K562 (cell line): ENCODE results near the gene FBXL22. TPM values are rescaled to one million over a fixed set of nuclear protein-coding genes. Genes with fewer than 3 reads are reported as not detected.

Experiments
- ATAC-seq: fragments of 200-7000 bp; cut with Tn5 transposase; 3 replicates; pipeline ENCODE4 v1.9.1; 2020; ENCODE audit warnings: moderate library complexity
- BruUV-seq: library from RNA; stranded (reverse); fragments of 400-500 nt; replicated peaks from 2 replicates; lab custom pipeline; 2021; lab: Mats Ljungman, UMichigan
- CTCF ChIA-PET: fragments of 300-600 bp; formaldehyde crosslinking; extraction: SDS; loops from one replicate; lab custom pipeline; 2021; ENCODE audit warnings: low intra/inter-chr PET ratio; lab: Yijun Ruan, JAX
- POLR2A ChIA-PET: fragments of 300-600, 350-650 bp; sonication (Branson Sonifier 250); formaldehyde crosslinking; extraction: SDS; loops from one replicate; lab custom pipeline; 2021; ENCODE audit warnings: antibody characterized with exemption, inconsistent platforms; lab: Yijun Ruan, JAX
- DNase-seq, 4 experiments: peaks; one replicate each; pipeline versions ENCODE4 v3.0.0 to v3.0.0-alpha.2; 2011 to 2018; ENCODE audit warnings: low spot score in 3 of 4, mixed read lengths in 3 of 4; ENCODE audit errors: extremely low read depth in 1 of 4
- FAIRE-seq: peaks from 2 replicates; lab custom pipeline; 2011; peaks lifted over from hg19 to GRCh38; lab: Jason Lieb, UNC
- H2AFZ ChIP-seq: 2 replicates; pipeline ENCODE4 v1.6.0; 2011; ENCODE audit warnings: low read depth, low read length, control low read depth, inconsistent platforms
- H3K27ac ChIP-seq: fragments of 200-600 bp; 3 replicates; pipeline ENCODE4 v1.8.0; 2011; ENCODE audit warnings: low read depth, mild to moderate bottlenecking, control low read depth, inconsistent platforms, low read length, moderate library complexity, mixed read lengths; ENCODE audit errors: extremely low read depth
- H3K27me3 ChIP-seq, 2 experiments: fragments of 300-600 bp in 1 of 2; 2 replicates in 1 of 2; 3 replicates in 1 of 2; pipeline versions ENCODE4 v1.6.0 to v1.8.0; 2011; ENCODE audit warnings: inconsistent platforms in 2 of 2, low read length in 2 of 2, mild to moderate bottlenecking in 1 of 2, mixed read lengths in 1 of 2, moderate library complexity in 1 of 2; ENCODE audit not compliant: control insufficient read depth in 2 of 2, insufficient read depth in 2 of 2
- H3K36me3 ChIP-seq: fragments of 300-600 bp; 3 replicates; pipeline ENCODE4 v1.8.0; 2011; ENCODE audit warnings: mild to moderate bottlenecking, low read length, inconsistent platforms; ENCODE audit not compliant: control insufficient read depth, insufficient read depth
- H3K4me1 ChIP-seq, 2 experiments: fragments of 200-600 bp in 1 of 2; replicated peaks in 1 of 2; 2 replicates in 1 of 2; 3 replicates in 1 of 2; pipeline versions ENCODE4 v1.5.1 to v1.8.0; 2011; ENCODE audit warnings: inconsistent platforms in 2 of 2, low read length in 2 of 2, mild to moderate bottlenecking in 1 of 2, mixed read lengths in 1 of 2, moderate library complexity in 1 of 2; ENCODE audit not compliant: control insufficient read depth in 2 of 2, insufficient read depth in 2 of 2
- H3K4me2 ChIP-seq: 2 replicates; pipeline ENCODE4 v1.6.1; 2011; ENCODE audit warnings: low read length, control low read depth, inconsistent platforms, mixed read lengths; ENCODE audit not compliant: insufficient read depth
- H3K4me3 ChIP-seq: fragments of 200-600 bp; sonication (generic), shearing (Covaris generic); 2 replicates; pipeline ENCODE4 v1.5.1; 2016; ENCODE audit warnings: control low read depth, inconsistent platforms
- H3K79me2 ChIP-seq: fragments of 200-600 bp; 3 replicates; pipeline ENCODE4 v1.8.0; 2011; ENCODE audit warnings: low read length, inconsistent platforms; ENCODE audit not compliant: control insufficient read depth, insufficient read depth
- H3K9ac ChIP-seq, 2 experiments: 2 replicates each; pipeline versions ENCODE4 v1.6.0 to v1.6.1; 2011; ENCODE audit warnings: low read depth in 2 of 2, low read length in 2 of 2, control low read depth in 1 of 2, inconsistent platforms in 1 of 2, mild to moderate bottlenecking in 1 of 2, mixed read lengths in 1 of 2; ENCODE audit not compliant: insufficient read depth in 1 of 2
- H3K9me1 ChIP-seq: one replicate; pipeline ENCODE4 v1.6.0; 2011; ENCODE audit warnings: inconsistent platforms, mild to moderate bottlenecking, low read length, moderate library complexity; ENCODE audit not compliant: control insufficient read depth, insufficient read depth
- H3K9me3 ChIP-seq: replicated peaks from 2 replicates; pipeline ENCODE4 v1.5.1; 2011; ENCODE audit warnings: low read depth, low read length, inconsistent platforms; ENCODE audit not compliant: control insufficient read depth, insufficient read depth
- H4K20me1 ChIP-seq: replicated peaks from 2 replicates; pipeline ENCODE4 v1.6.1; 2011; ENCODE audit warnings: low read length, inconsistent platforms, mixed read lengths; ENCODE audit not compliant: control insufficient read depth, insufficient read depth
- CBFB ChIP-seq: sonication (generic); formaldehyde crosslinking; IDR thresholded peaks from 2 replicates; pipeline ENCODE4 v1.4.0; 2020; ENCODE audit warnings: mild to moderate bottlenecking, missing genetic modification reagents
- CGGBP1 ChIP-seq: fragments of 250-450 bp; sonication (Bioruptor Pico); IDR thresholded peaks from 2 replicates; pipeline ENCODE4 v1.9.0; 2021; ENCODE audit warnings: mild to moderate bottlenecking
- CREB5 ChIP-seq: fragments of 250-450 bp; sonication (Bioruptor Pico); IDR thresholded peaks from 2 replicates; pipeline ENCODE4 v1.5.0; 2020; ENCODE audit warnings: mild to moderate bottlenecking
- CXXC5 ChIP-seq: fragments of 250-450 bp; sonication (Bioruptor Pico); IDR thresholded peaks from 2 replicates; pipeline ENCODE4 v1.8.0; 2022; ENCODE audit warnings: inconsistent platforms, mild to moderate bottlenecking, moderate library complexity
- FUS ChIP-seq: fragments of 200-400 bp; formaldehyde crosslinking; optimal IDR thresholded peaks from 2 replicates; pipeline ENCODE3; 2017; ENCODE audit warnings: low read depth, low read length
- GATAD2A ChIP-seq: fragments of 450-650 bp; IDR thresholded peaks from 2 replicates; pipeline ENCODE4 v1.6.1; 2017
- HLTF ChIP-seq: fragments of 450-650 bp; IDR thresholded peaks from 2 replicates; pipeline ENCODE4 v1.6.1; 2016
- HNRNPH1 ChIP-seq: fragments of 200-400 bp; formaldehyde crosslinking; optimal IDR thresholded peaks from 2 replicates; pipeline ENCODE3; 2017; ENCODE audit warnings: low read depth, mild to moderate bottlenecking, low read length, moderate library complexity
- LEF1 ChIP-seq: fragments of 450-650 bp; IDR thresholded peaks from 2 replicates; pipeline ENCODE4 v1.6.1; 2016; ENCODE audit warnings: mild to moderate bottlenecking
- MTF1 ChIP-seq: fragments of 250-450 bp; sonication (Bioruptor Pico); IDR thresholded peaks from 2 replicates; pipeline ENCODE4 v1.9.0; 2021; ENCODE audit warnings: moderate library complexity, mild to moderate bottlenecking, inconsistent platforms, borderline replicate concordance
- SRSF1 ChIP-seq: fragments of 200-400 bp; formaldehyde crosslinking; IDR thresholded peaks from 2 replicates; pipeline ENCODE4 v1.6.1; 2017; ENCODE audit warnings: mild to moderate bottlenecking, low read depth, low read length, moderate library complexity
- ZBTB5 ChIP-seq: fragments of 450-650 bp; IDR thresholded peaks from 2 replicates; pipeline ENCODE4 v1.6.1; 2017; ENCODE audit warnings: antibody characterized with exemption
- ZNF174 ChIP-seq: fragments of 250-450 bp; sonication (Bioruptor Pico); IDR thresholded peaks from 2 replicates; pipeline ENCODE4 v1.4.0; 2020; ENCODE audit warnings: mild to moderate bottlenecking
- ZNF175 ChIP-seq: fragments of 200-800 bp; sonication (Bioruptor generic); IDR thresholded peaks from 2 replicates; pipeline ENCODE4 v1.6.1; 2016; ENCODE audit warnings: low read depth, mild to moderate bottlenecking, missing genetic modification characterization, missing compliant biosample characterization
- ZNF449 ChIP-seq: fragments of 250-450 bp; sonication (Bioruptor Pico); IDR thresholded peaks from 2 replicates; pipeline ENCODE4 v1.8.0; 2022; ENCODE audit warnings: moderate library complexity, mild to moderate bottlenecking, inconsistent platforms
- ZNF512 ChIP-seq: IDR thresholded peaks from 2 replicates; pipeline ENCODE4 v1.6.1; 2016; ENCODE audit warnings: missing genetic modification characterization, missing compliant biosample characterization
- ZNF780A ChIP-seq: fragments of 250-450 bp; sonication (Bioruptor Pico); IDR thresholded peaks from 2 replicates; pipeline ENCODE4 v1.5.0; 2021; ENCODE audit warnings: mild to moderate bottlenecking
- WGBS: fragments of 100-300 bp; shearing (Covaris generic); methylation state at CpG from one replicate; pipeline ENCODE4 v1.1.6; 2016; ENCODE audit warnings: low coverage, mixed read lengths; ENCODE audit not compliant: insufficient coverage; ENCODE audit errors: missing lambda C conversion rate; 5-methylcytosine and 5-hydroxymethylcytosine counted together
- in situ Hi-C: fragments of 300-500 bp; cut with MboI; formaldehyde crosslinking; loops from 4 replicates; pipeline ENCODE4 v1.15.0; 2018; ENCODE audit warnings: inconsistent platforms, mixed read lengths
- intact Hi-C: fragments of 100-400 bp; cut with micrococcal nuclease; formaldehyde crosslinking; loops from 2 replicates; pipeline ENCODE4 v1.14.2; 2022
- polyA plus RNA-seq, 8 experiments: library from polyadenylated mRNA; depleted of rRNA in 4 of 8; stranded (reverse) in 5 of 8; unstranded in 3 of 8; fragments of >200 nt; fragmentation: Nextera tagmentation in 2 of 8; fragmentation: Illumina TruSeq in 1 of 8; extraction: Ambion mirVana in 2 of 8; extraction: Trizol in 1 of 8; gene quantifications; 2 replicates each; pipeline versions ENCODE4 v1.2.1 to v1.2.3, GENCODE V29; 2011 to 2014; ENCODE audit warnings: inconsistent platforms in 1 of 8, missing spikeins in 1 of 8
- total RNA-seq, 7 experiments: library from RNA; depleted of rRNA in 6 of 7; stranded (reverse); fragments of >200 nt in 6 of 7; fragmentation: Illumina TruSeq in 2 of 7; extraction: Trizol in 2 of 7; gene quantifications; 2 replicates each; pipeline versions ENCODE4 v1.2.1 to v1.2.3, GENCODE V29; 2011 to 2021; ENCODE audit warnings: low replicate concordance in 1 of 7

The FBXL22 gene
- total and polyA plus RNA-seq, 9 of the 15 experiments (the other 6 are each of a cell fraction or from before 2014, with no cell fraction given): not detected

- TF ChIP-seq CGGBP1 (CRISPR knock-in tag): no peak
- TF ChIP-seq ZNF174 (CRISPR knock-in tag): no peak
- no peak for TF ChIP-seq SRSF1
- TF ChIP-seq ZNF449 (CRISPR knock-in tag): 0 out of 2 replicates have a peak, but pooled peaks have one; percentile 21
- TF ChIP-seq CXXC5 (CRISPR knock-in tag): 0 out of 2 replicates have a peak, but pooled peaks have one; percentile 26
- peak; percentile 25; the same call in 1 of the 2 replicates for TF ChIP-seq ZNF175 (CRISPR knock-in tag)
- no peak for TF ChIP-seq LEF1
Observed at GRCh38 chr15:63573533-63573932, 23.7 kb upstream of the FBXL22 start (continued).

- ChIA-PET POLR2A (interaction anchor here (1.4 kb wide), 1 partner anchor 12 kb away, joined by 4 read pairs; no protein-coding TSS in a partner anchor), CTCF (no interaction called here)
- H3K27ac ChIP-seq: no peak overlapping the region
- no peaks in the 10 kb centered on the region for H4K20me1 ChIP-seq
- intact Hi-C loops: no loop called here
- H3K4me3 ChIP-seq: no peak overlapping the region
- H3K4me1 ChIP-seq: peaks cover 0 to 8% of the 10 kb centered on the region in 2 experiments; a peak in 2 of 5 replicates
- H3K9me1 ChIP-seq: no peaks in the 10 kb centered on the region
- WGBS: 29% methylated on average over 1 of the region's 1 CpG
- H3K36me3 ChIP-seq: peaks cover 64% of the 10 kb centered on the region
- no peaks in the 10 kb centered on the region for H3K27me3 ChIP-seq
- H3K9ac ChIP-seq: no peak overlapping the region
- H3K9me3 ChIP-seq: no peaks in the 10 kb centered on the region
- ATAC-seq: no peak
- H3K4me2 ChIP-seq: no peak overlapping the region
- H3K79me2 ChIP-seq: no peaks in the 10 kb centered on the region
- no peak overlapping the region for H2AFZ ChIP-seq
- no peak for FAIRE-seq
- in situ Hi-C loops: no loop called here
- DNase-seq: no peak
- BruUV-seq: no TSS peak
- TF ChIP-seq ZBTB5 (no peak), ZNF512 (no peak), CBFB (CRISPR knock-in tag) (no peak), CREB5 (CRISPR knock-in tag) (no peak), GATAD2A (no peak), HNRNPH1 (no peak), MTF1 (CRISPR knock-in tag) (no peak), HLTF (no peak), ZNF780A (CRISPR knock-in tag) (no peak), FUS (no peak)
Observed at GRCh38 chr15:63575312-63575711, 21.9 kb upstream of the FBXL22 start.
